Fibroblast of the aortic adventitia (primary cell): ENCODE measurements around the gene PLXDC1. TPM values are rescaled to one million over a fixed set of nuclear protein-coding genes. Genes with fewer than 3 reads are reported as not detected.
"Not testable (repeated sequence)": the region's sequence is repeated elsewhere in the genome, so short reads cannot be mapped to it uniquely, and the experiment has no call there.

Experiments used
- DNase-seq: peaks from one replicate; pipeline ENCODE4 v3.0.0-alpha.2; 2010; ENCODE audit warnings: low read depth
- H3K4me3 ChIP-seq: 2 replicates; pipeline ENCODE4 v1.5.1; 2011; ENCODE audit warnings: low read depth, mild to moderate bottlenecking, control low read depth, low read length, moderate library complexity
- CTCF ChIP-seq: IDR thresholded peaks from 2 replicates; pipeline ENCODE4 v1.5.1; 2011; ENCODE audit warnings: mild to moderate bottlenecking, low read length, control low read depth, inconsistent platforms; ENCODE audit not compliant: insufficient read depth
- total RNA-seq: library from RNA; depleted of rRNA; stranded (reverse); fragments of >200 nt; gene quantifications from 2 replicates; pipeline ENCODE4 v1.2.3, GENCODE V29; 2012; ENCODE audit warnings: low replicate concordance

PLXDC1 gene
- total RNA-seq, 1 donor: 3.3 TPM

GRCh38 chr17:39062846-39063680, 88.4 kb downstream of the PLXDC1 start:
- no peak for TF ChIP-seq CTCF
- DNase-seq: peak; percentile 83
- H3K4me3 ChIP-seq: no peak overlapping the region

- no peak overlapping the region for H3K4me3 ChIP-seq
- DNase-seq: no peak
- no peak for TF ChIP-seq CTCF
Observed at GRCh38 chr17:39058524-39058923, 92.9 kb downstream of the PLXDC1 start.

GRCh38 chr17:39057701-39058206, 93.7 kb downstream of the PLXDC1 start:
- TF ChIP-seq CTCF: no peak
- H3K4me3 ChIP-seq: no peak overlapping the region
- no peak for DNase-seq

- no peak for TF ChIP-seq CTCF
- peak; percentile 83 for DNase-seq
- no peak overlapping the region for H3K4me3 ChIP-seq
Observed at GRCh38 chr17:39054111-39054645, 97.3 kb downstream of the PLXDC1 start.

DNA sequence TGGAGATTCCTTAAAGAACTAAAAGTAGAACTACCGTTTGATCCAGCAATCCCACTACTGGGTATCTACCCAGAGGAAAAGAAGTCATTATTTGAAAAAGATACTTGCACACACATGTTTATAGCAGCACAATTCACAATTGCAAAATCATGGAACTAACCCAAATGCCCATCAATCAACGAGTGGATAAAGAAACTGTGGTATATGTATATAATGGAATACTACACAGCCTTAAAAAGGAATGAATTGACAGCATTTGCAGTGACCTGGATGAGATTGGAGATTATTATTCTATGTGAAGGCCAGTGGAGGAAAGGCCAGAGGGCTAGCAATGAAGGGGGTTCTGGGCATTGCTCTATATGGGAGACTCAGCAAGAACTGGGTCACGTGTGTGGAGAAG, 99.0 kb downstream of the PLXDC1 start:
- not testable (repeated sequence) for DNase-seq

DNA sequence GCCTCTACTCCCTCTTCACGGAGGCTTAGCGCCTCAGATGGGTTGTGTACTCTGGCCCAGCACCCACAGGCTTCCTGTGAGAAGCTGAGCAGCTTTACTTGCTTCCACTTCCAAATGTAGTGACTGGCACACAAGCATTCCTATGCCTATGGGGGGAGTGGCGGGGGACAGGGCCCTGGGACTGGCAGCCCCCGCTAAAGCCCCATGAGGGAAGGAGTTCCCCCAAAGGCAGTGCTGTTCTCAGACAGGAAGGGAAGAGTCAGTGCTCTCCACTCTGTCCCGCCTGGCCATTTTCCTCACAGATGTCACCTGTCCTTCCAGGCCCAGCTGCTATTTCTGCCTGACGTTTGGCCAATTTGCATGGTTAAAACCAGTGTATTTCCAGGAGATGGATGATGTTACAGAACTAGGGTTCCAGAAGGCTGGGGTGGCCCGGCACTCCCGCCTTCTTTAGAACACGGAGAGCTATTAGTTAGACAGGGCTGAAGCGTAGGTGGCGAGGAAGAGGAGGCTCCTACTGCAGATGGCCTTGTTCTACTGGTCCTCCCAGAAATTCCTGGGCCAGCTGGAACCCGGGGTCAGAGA, 100.3 kb downstream of the PLXDC1 start:
- no peak overlapping the region for H3K4me3 ChIP-seq
- TF ChIP-seq CTCF: no peak
- no peak for DNase-seq

More for the DNA sequence above, 99.0 kb downstream of the PLXDC1 start:
- H3K4me3 ChIP-seq: not testable (repeated sequence)
